Measurements from ENCODE around the gene ZNF101. TPM values are rescaled to one million over a fixed set of nuclear protein-coding genes. Genes with fewer than 3 reads are reported as not detected.
A peak's percentile ranks its signal among the peaks of the same experiment; 100 is the strongest.

Gene ZNF101
- total RNA-seq, 1 experiment from 2014 or later = 12.8 TPM

GRCh38 chr19:19662344-19662743 lies 6.3 kb upstream of the ZNF101 start:
- Histone ChIP-seq H3K9me3 (ENCODE audit: control insufficient read depth in 1 of 2, insufficient read depth in 1 of 2, low read depth in 1 of 2, low read length in 2 of 2) (no peaks in the 10 kb centered on the region), H3K9ac (ENCODE audit: low read length) (peak overlapping the region; percentile 95), H3K27ac (ENCODE audit: low read depth, low read length) (peak overlapping the region; percentile 92; the same call in 1 of the 2 replicates), H3K4me3 (replicated peaks in 1 of 2; ENCODE audit: low read depth in 1 of 2, low read length in 2 of 2) (peak overlapping the region; percentile 70 to 96), H4K20me1 (ENCODE audit: insufficient read depth) (no peaks in the 10 kb centered on the region), H3K36me3 (ENCODE audit: control insufficient read depth in 1 of 2, insufficient read depth in 2 of 2, low read length in 2 of 2) (peaks cover 17 to 28% of the 10 kb centered on the region in 2 experiments; a peak in 3 of 4 replicates), H3K79me2 (ENCODE audit: insufficient read depth, low read length) (peaks cover 41% of the 10 kb centered on the region), H3K27me3 (ENCODE audit: insufficient read depth, low read length) (no peaks in the 10 kb centered on the region), H3K4me2 (ENCODE audit: low read length) (peak overlapping the region; percentile 91), H2AFZ (ENCODE audit: low read depth, low read length, poor library complexity, severe bottlenecking) (no peak overlapping the region), H3K9me2 (ENCODE audit: insufficient read depth) (no peaks in the 10 kb centered on the region), H3K4me1 (ENCODE audit: control insufficient read depth in 1 of 2, insufficient read depth in 2 of 2, low read length in 2 of 2) (peaks cover 8 to 33% of the 10 kb centered on the region in 2 experiments; a peak in 3 of 4 replicates)
- intact Hi-C loops (cut with micrococcal nuclease) = no loop called here
- ChIA-PET CTCF (no interaction called here), POLR2A (no interaction called here), RAD21 (ENCODE audit: low non-redundant PET in 1 of 2, low total read pairs in 2 of 2, uncharacterized antibody in 2 of 2, unreplicated experiment in 2 of 2) (no interaction called here)
- BruUV-seq (replicated peaks) = TSS peak; percentile 74
- no peak for ATAC-seq
- no peak for TF ChIP-seq SIN3A (IDR thresholded peaks at IDR 0.05; ENCODE audit: low read depth)
- no peak for TF ChIP-seq SP1 (IDR thresholded peaks at IDR 0.05; ENCODE audit: low read depth)
- no peak for TF ChIP-seq ELF1 (IDR thresholded peaks at IDR 0.05; ENCODE audit: borderline replicate concordance, low read depth)
- no peak for TF ChIP-seq RAD21 (IDR thresholded peaks at IDR 0.05; ENCODE audit: low read depth)
- no peak for TF ChIP-seq SRF (IDR thresholded peaks at IDR 0.05; ENCODE audit: low read depth)
- TF ChIP-seq EZH2phosphoT487 (IDR thresholded peaks at IDR 0.05; ENCODE audit: borderline replicate concordance) = no peak
- TF ChIP-seq, protein P1, sequence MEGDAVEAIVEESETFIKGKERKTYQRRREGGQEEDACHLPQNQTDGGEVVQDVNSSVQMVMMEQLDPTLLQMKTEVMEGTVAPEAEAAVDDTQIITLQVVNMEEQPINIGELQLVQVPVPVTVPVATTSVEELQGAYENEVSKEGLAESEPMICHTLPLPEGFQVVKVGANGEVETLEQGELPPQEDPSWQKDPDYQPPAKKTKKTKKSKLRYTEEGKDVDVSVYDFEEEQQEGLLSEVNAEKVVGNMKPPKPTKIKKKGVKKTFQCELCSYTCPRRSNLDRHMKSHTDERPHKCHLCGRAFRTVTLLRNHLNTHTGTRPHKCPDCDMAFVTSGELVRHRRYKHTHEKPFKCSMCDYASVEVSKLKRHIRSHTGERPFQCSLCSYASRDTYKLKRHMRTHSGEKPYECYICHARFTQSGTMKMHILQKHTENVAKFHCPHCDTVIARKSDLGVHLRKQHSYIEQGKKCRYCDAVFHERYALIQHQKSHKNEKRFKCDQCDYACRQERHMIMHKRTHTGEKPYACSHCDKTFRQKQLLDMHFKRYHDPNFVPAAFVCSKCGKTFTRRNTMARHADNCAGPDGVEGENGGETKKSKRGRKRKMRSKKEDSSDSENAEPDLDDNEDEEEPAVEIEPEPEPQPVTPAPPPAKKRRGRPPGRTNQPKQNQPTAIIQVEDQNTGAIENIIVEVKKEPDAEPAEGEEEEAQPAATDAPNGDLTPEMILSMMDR (IDR thresholded peaks at IDR 0.05 in 2 of 3, conservative IDR thresholded peaks at IDR 0.05 in 1 of 3; ENCODE audit: borderline replicate concordance in 1 of 3, insufficient read depth in 1 of 3, low read depth in 2 of 3, low read length in 2 of 3) = no peak
- TF ChIP-seq TCF7L2 (IDR thresholded peaks at IDR 0.05; ENCODE audit: borderline replicate concordance, extremely low read depth, insufficient read depth, insufficient read length) = no peak
- no peak for TF ChIP-seq EZH2 (IDR thresholded peaks at IDR 0.05)
- no peak for TF ChIP-seq REST (IDR thresholded peaks at IDR 0.05; ENCODE audit: low read depth)
- TF ChIP-seq CBX3 (IDR thresholded peaks at IDR 0.05; ENCODE audit: low read depth) = no peak
- no peak for TF ChIP-seq JUND (IDR thresholded peaks at IDR 0.05)
- TF ChIP-seq ZFX (IDR thresholded peaks at IDR 0.05) = no peak
- TF ChIP-seq YY1 (IDR thresholded peaks at IDR 0.05; ENCODE audit: extremely low read depth, insufficient replicate concordance, low read depth, low read length) = no peak
- TF ChIP-seq FOSL1 (IDR thresholded peaks at IDR 0.05; ENCODE audit: low read depth) = no peak
- no peak for DNase-seq (ENCODE audit: low read depth, low spot score)
